BLaER1 treated with 17β-estradiol and CSF1 and Interleukin-3, amounts not matched to agents 10 nM and 100 nM (cell line): ENCODE results near the gene SPDYE4.
A peak's percentile ranks its signal among the peaks of the same experiment; 100 is the strongest.

Experiments used
- H3K27ac ChIP-seq, 11 experiments: shearing (Covaris generic); formaldehyde crosslinking; 2 replicates each; pipeline ENCODE4 v1.8.1; 2022
- H3K27me3 ChIP-seq, 11 experiments: shearing (Covaris generic); formaldehyde crosslinking; 2 replicates each; pipeline ENCODE4 v1.8.1; 2022
- H3K36me3 ChIP-seq, 11 experiments: shearing (Covaris generic); formaldehyde crosslinking; 2 replicates each; pipeline ENCODE4 v1.8.1; 2022
- H3K4me1 ChIP-seq, 10 experiments: shearing (Covaris generic); formaldehyde crosslinking; 2 replicates each; pipeline ENCODE4 v1.8.1; 2022
- H3K4me2 ChIP-seq, 11 experiments: shearing (Covaris generic); formaldehyde crosslinking; 2 replicates each; pipeline ENCODE4 v1.8.1; 2022
- H3K4me3 ChIP-seq, 10 experiments: shearing (Covaris generic); formaldehyde crosslinking; 2 replicates each; pipeline ENCODE4 v1.8.1; 2022
- H3K9ac ChIP-seq, 11 experiments: shearing (Covaris generic); formaldehyde crosslinking; 2 replicates each; pipeline ENCODE4 v1.8.1; 2022
- H3K9me3 ChIP-seq, 11 experiments: shearing (Covaris generic); formaldehyde crosslinking; replicated peaks in 1 of 11; 2 replicates each; pipeline ENCODE4 v1.8.1; 2022
- H4K20me1 ChIP-seq, 11 experiments: shearing (Covaris generic); formaldehyde crosslinking; 2 replicates each; pipeline ENCODE4 v1.8.1; 2022
- Cebpa-rat ChIP-seq, 11 experiments: shearing (Covaris generic); IDR thresholded peaks; 2 replicates each; pipeline ENCODE4 v1.8.1; 2022

The SPDYE4 gene

DNA sequence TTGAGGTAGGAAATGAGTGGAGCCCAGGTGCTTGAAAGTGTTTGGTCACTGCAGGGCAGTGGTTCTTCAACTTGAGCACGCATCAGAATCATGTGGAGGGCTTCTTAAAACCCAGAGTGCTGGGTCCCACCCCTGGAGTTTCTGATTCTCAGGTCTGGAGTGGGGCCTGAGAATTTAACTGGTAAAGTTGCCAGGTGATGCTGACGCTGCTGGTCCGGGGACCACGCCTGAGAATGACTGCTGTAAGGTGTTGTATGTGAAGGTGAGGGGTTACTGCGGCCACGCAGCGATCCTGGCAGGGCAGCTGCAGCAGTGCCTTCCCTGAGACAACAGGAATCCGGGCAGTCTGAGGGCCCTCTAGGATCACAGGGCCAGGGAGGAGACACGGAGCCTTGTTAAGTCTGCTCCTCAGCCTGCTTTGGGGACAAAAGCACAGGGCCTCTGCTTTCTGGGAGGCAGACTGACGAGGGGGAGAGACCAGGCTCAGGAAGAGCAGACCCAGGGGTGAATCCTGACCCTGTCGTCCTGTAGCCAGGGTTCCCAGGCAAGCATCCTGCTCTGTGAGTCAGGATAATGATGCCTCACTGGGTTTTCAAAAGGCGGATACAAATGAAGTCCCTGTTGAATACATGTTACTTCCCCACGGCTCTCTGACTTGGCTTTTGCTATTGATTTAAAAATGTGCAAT is 30.0 kb downstream of the SPDYE4 start:
- no peak overlapping the region for H3K4me3 ChIP-seq
- no peaks in the 10 kb centered on the region for H3K27me3 ChIP-seq
- H3K36me3 ChIP-seq = no peaks in the 10 kb centered on the region
- H3K4me1 ChIP-seq = peaks cover 0 to 21% (median 9%) of the 10 kb centered on the region in 10 experiments; a peak in 19 of 20 replicates
- H3K4me2 ChIP-seq = no peak overlapping the region
- no peak overlapping the region for H3K27ac ChIP-seq
- TF ChIP-seq Cebpa-rat (IDR thresholded peaks at IDR 0.05) = no peak
- H3K9me3 ChIP-seq = no peaks in the 10 kb centered on the region
- H3K9ac ChIP-seq = no peak overlapping the region
- H4K20me1 ChIP-seq = no peaks in the 10 kb centered on the region

DNA sequence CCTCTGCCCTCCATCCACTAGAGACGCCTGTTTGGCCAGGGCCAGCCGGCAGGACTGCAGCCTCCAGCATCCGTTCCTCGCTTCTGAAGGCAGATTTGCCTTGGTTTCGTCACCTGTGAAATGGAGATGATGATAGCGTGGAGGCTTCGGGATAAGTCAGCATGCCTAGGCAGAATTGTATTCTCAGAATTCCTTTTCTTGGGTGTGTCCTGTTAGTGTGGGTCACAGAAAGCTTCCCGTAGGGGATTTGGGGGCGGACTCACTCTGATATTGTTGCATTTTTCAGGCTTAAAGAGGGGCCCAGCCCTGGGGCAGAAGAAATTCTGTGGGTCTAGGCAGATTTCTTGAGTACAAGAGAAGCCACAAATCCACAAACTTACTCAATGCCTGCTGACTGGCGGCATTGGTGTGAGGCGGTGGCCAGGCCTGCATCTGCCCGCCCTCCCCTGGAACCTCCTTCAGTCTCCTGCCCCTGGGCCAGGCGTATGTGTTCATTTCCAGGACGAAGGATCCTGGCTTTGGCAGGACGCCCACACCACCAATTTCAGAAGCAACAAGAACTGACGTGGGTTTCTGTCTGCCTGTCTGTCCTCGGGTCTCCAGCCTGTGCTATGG is 31.3 kb downstream of the SPDYE4 start:
- no peak overlapping the region for H3K27ac ChIP-seq
- H3K9me3 ChIP-seq = no peaks in the 10 kb centered on the region
- no peaks in the 10 kb centered on the region for H3K36me3 ChIP-seq
- no peak overlapping the region for H3K9ac ChIP-seq
- H3K4me3 ChIP-seq = no peak overlapping the region
- no peak for TF ChIP-seq Cebpa-rat (IDR thresholded peaks at IDR 0.05)
- no peaks in the 10 kb centered on the region for H4K20me1 ChIP-seq
- H3K27me3 ChIP-seq = no peaks in the 10 kb centered on the region
- peaks cover 0 to 15% (median under 1%) of the 10 kb centered on the region in 10 experiments; a peak in 12 of 20 replicates for H3K4me1 ChIP-seq
- peak overlapping the region in 4 of 11 experiments; percentile 11 to 49 (median 42); a peak in 6 of 22 replicates for H3K4me2 ChIP-seq

DNA sequence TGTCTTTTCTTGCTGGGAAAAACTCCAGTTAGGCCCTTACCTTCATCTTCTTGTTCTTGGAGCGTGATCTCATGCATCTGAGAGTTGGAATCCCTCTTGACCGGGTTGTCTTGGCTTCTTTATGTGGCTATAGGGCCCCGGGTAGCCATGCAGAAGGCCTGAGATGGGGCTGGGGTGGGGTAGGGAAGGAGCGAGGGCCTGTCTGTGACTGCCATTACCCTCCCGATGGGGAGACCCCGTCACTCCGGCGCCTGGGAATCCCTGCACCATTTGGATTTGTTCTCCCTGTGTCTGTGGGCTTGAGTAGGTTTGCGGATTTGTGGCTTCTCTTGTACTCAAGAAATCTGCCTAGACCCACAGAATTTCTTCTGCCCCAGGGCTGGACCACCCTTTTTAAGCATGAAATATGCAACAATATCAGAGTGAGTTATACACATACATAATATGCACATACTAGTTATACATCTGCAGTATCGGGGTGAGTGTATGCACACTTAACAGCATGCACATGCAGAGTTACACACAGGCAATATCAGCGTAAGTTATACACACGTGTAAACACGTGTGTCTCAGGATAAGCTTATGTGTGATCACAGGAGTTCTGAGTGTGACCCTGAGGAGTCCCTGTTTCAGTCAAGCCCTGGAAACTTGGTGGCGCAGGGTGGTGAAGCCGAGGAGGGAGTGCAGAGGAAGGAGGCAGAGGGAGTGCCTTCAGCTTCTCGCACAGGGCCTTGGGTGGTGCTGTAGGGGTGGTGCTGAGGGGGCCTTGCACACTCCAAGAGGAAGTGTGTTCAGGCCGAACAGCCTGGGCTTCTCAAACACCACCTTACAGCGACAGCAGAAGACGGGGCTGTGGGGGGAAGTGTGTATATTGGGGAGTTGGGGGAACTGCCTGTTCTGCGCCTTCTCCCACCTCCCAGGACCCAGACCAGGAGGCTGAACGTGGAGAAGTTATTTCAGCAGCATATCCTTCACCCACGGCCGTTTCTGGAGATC is 32.2 kb downstream of the SPDYE4 start:
- no peak overlapping the region for H3K27ac ChIP-seq
- H3K9me3 ChIP-seq = no peaks in the 10 kb centered on the region
- no peaks in the 10 kb centered on the region for H3K36me3 ChIP-seq
- peaks cover 0 to 15% (median 0%) of the 10 kb centered on the region in 10 experiments; a peak in 9 of 20 replicates for H3K4me1 ChIP-seq
- no peak overlapping the region for H3K4me3 ChIP-seq
- no peak overlapping the region for H3K9ac ChIP-seq
- no peaks in the 10 kb centered on the region for H4K20me1 ChIP-seq
- TF ChIP-seq Cebpa-rat (IDR thresholded peaks at IDR 0.05) = no peak
- no peaks in the 10 kb centered on the region for H3K27me3 ChIP-seq
- peak overlapping the region in 4 of 11 experiments; percentile 11 to 49 (median 42); a peak in 5 of 22 replicates for H3K4me2 ChIP-seq

DNA sequence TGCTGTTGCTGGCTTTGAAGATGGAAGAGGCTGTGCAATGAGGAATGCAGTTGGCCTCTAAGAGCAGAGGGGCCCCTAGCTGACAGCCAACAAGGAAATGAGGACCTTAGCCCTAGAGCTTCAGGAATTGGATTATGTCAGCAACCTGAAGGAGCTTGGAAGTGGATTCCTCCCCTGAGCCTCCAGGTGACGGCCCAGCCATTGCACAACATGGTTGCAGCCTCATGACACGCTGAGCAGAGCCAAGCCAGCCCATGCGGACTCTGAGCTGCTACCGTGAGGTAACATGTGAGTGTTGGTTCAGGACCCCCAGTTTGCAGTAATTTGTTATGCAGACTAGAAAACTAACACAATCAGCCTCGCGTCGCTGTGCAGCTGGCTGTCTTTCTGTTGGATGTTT is 33.9 kb downstream of the SPDYE4 start:
- Histone ChIP-seq H3K9me3 (no peaks in the 10 kb centered on the region), H3K4me3 (no peak overlapping the region), H3K27ac (no peak overlapping the region), H3K9ac (no peak overlapping the region), H4K20me1 (no peaks in the 10 kb centered on the region), H3K36me3 (no peaks in the 10 kb centered on the region), H3K4me1 (peaks cover 5 to 20% (median 15%) of the 10 kb centered on the region in 10 experiments), H3K4me2 (no peak overlapping the region), H3K27me3 (no peaks in the 10 kb centered on the region)
- no peak for TF ChIP-seq Cebpa-rat (IDR thresholded peaks at IDR 0.05)

DNA sequence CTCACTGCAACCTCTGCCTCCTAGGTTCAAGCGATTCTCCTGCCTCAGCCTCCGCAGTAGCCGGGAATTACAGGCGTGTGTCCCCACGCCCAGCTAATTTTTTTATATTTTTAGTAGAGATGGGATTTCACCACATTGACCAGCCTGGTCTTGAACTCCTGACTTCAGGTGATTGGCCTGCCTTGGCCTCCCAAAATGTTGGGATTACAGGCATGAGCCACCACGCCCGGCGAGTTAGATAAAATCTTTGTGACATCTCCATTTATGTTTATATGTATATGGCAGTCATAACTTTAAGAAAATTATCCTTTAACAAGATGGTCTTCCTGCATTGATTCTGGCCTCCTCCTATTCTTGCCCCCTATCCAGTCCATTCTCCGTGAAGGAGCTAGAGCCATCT is 37.8 kb downstream of the SPDYE4 start:
- Histone ChIP-seq H3K27ac (peak overlapping the region in 1 of 11 experiments; percentile 35; a peak in 2 of 22 replicates), H3K27me3 (no peaks in the 10 kb centered on the region), H4K20me1 (no peaks in the 10 kb centered on the region), H3K4me3 (no peak overlapping the region), H3K9me3 (peaks cover 0 to 20% (median 11%) of the 10 kb centered on the region in 11 experiments; a peak in 18 of 22 replicates), H3K9ac (peak overlapping the region in 2 of 11 experiments; percentile 19 to 24; a peak in 2 of 22 replicates), H3K4me2 (peak overlapping the region in 8 of 11 experiments; percentile 14 to 71 (median 55); a peak in 12 of 22 replicates), H3K36me3 (no peaks in the 10 kb centered on the region), H3K4me1 (peaks cover 0 to 19% (median 13%) of the 10 kb centered on the region in 10 experiments; a peak in 14 of 20 replicates)
- TF ChIP-seq Cebpa-rat (IDR thresholded peaks at IDR 0.05) = no peak

DNA sequence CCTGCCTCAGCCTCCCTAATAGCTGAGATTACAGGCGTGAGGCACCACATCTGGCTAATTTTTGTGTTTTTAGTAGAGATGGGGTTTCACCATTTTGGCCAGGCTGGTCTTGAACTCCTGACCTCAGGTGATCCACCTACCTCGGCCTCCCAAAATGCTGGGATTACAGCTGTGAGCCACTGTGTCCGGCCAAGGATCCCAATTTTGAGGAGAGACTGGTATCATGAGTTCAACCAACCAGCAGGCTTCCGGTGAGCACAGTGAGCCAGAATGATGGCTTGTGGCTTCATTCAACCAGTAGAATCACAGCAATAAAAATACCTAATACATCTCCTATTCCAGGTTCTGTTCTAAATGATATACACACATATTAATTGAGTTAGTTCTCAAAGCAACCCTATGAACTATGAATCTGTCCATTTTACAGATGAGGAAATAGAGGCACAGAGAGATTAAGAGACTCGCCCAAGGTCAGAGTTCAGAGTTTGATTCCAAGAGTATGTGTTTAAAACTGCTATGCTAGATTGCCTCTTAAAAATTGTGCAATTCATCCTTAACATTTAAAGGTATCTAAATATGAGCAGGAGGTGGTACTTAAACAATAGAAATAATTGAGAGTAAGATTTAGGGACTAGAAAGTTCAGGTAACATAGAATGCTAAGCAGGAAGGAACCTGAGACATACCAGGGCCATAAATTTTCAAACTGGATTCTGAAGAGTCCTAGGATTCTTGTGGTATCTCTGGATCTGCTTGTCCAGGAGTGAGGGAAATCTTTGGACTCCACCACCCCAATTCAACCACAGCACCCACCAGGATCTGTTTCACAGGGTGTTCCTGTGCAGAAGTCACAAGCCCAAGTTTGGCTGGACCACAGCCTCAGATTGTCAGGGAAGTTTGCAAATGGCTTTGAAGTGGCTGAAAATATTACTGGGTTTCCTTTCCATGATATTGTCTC is 38.8 kb downstream of the SPDYE4 start:
- Histone ChIP-seq H4K20me1 (no peaks in the 10 kb centered on the region), H3K9ac (no peak overlapping the region), H3K9me3 (peaks cover 0 to 20% (median 11%) of the 10 kb centered on the region in 11 experiments; a peak in 18 of 22 replicates), H3K4me2 (peak overlapping the region in 9 of 11 experiments; percentile 14 to 71 (median 51); a peak in 15 of 22 replicates), H3K27ac (no peak overlapping the region), H3K4me1 (peaks cover 0 to 19% (median 13%) of the 10 kb centered on the region in 10 experiments; a peak in 14 of 20 replicates), H3K36me3 (no peaks in the 10 kb centered on the region), H3K4me3 (no peak overlapping the region), H3K27me3 (no peaks in the 10 kb centered on the region)
- no peak for TF ChIP-seq Cebpa-rat (IDR thresholded peaks at IDR 0.05)

DNA sequence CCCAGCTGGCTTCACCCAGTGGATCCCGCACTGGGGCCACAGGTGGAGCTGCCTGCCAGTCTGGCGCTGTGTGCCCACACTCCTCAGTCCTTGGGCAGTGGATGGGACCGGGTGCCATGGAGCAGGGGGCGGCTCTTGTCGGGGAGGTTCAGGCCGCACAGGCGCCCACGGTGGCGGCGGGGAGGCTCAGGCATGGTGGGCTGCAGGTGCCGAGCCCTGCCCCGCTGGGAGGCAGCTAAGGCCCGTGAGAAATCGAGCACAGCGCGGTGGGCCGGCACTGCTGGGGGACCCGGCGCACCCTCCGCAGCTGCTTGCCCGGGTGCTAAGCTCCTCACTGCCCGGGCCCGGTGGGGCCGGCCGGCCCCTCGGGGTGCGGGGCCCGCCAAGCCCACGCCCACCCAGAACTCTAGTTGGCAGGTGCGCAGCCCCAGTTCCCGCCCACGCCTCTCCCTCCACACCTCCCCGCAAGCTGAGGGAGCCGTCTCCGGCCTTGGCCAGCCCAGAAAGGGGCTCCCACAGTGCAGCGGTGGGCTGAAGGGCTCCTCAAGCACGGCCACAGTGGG is 40.3 kb downstream of the SPDYE4 start:
- H3K4me2 ChIP-seq = no peak overlapping the region
- no peaks in the 10 kb centered on the region for H3K27me3 ChIP-seq
- no peaks in the 10 kb centered on the region for H4K20me1 ChIP-seq
- no peak overlapping the region for H3K27ac ChIP-seq
- H3K4me3 ChIP-seq = no peak overlapping the region
- no peaks in the 10 kb centered on the region for H3K36me3 ChIP-seq
- no peak for TF ChIP-seq Cebpa-rat (IDR thresholded peaks at IDR 0.05)
- H3K4me1 ChIP-seq = peaks cover 0 to 19% (median 13%) of the 10 kb centered on the region in 10 experiments; a peak in 14 of 20 replicates
- H3K9ac ChIP-seq = no peak overlapping the region
- H3K9me3 ChIP-seq = peaks cover 0 to 20% (median 11%) of the 10 kb centered on the region in 11 experiments; a peak in 18 of 22 replicates
